Measurements from ENCODE around the gene YOD1.

DNA sequence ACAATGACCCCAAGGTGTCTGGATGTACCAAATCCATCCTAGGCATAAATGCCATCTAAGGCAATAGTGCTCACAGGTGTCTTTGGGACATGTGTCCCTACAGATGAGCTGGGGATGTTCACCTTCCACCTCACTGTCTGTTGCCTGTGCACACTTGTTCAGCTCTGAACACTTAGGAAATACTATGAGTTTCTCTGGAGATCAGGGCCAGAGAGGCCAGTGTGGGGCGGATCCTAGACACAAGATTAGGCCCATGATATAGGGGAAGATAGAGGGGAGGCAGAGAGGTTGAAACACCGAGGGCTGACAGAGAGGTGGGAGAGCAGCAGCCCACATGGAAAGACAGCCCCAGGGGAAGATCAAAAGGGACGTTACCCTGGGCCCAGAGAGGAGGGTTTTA lies 44.1 kb downstream of the YOD1 start:
- TF ChIP-seq, protein P1, sequence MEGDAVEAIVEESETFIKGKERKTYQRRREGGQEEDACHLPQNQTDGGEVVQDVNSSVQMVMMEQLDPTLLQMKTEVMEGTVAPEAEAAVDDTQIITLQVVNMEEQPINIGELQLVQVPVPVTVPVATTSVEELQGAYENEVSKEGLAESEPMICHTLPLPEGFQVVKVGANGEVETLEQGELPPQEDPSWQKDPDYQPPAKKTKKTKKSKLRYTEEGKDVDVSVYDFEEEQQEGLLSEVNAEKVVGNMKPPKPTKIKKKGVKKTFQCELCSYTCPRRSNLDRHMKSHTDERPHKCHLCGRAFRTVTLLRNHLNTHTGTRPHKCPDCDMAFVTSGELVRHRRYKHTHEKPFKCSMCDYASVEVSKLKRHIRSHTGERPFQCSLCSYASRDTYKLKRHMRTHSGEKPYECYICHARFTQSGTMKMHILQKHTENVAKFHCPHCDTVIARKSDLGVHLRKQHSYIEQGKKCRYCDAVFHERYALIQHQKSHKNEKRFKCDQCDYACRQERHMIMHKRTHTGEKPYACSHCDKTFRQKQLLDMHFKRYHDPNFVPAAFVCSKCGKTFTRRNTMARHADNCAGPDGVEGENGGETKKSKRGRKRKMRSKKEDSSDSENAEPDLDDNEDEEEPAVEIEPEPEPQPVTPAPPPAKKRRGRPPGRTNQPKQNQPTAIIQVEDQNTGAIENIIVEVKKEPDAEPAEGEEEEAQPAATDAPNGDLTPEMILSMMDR (IDR thresholded peaks at IDR 0.05; ENCODE audit: insufficient read depth, low read length, poor library complexity, severe bottlenecking), result no peak
- TF ChIP-seq EZH2phosphoT487 (conservative IDR thresholded peaks at IDR 0.05; ENCODE audit: low read length), result no peak

Data from SU-DHL-6 (cell line).